CD4-positive, alpha-beta T cell treated with Interleukin-2 at 100 ng/mL for 4 hours (primary cell): Measurements from ENCODE around the gene ADIPOR2.

Source experiments
- DNase-seq: peaks from one replicate; pipeline ENCODE4 v3.0.0-alpha.2; 2020; ENCODE audit warnings: low spot score

The ADIPOR2 gene

DNA sequence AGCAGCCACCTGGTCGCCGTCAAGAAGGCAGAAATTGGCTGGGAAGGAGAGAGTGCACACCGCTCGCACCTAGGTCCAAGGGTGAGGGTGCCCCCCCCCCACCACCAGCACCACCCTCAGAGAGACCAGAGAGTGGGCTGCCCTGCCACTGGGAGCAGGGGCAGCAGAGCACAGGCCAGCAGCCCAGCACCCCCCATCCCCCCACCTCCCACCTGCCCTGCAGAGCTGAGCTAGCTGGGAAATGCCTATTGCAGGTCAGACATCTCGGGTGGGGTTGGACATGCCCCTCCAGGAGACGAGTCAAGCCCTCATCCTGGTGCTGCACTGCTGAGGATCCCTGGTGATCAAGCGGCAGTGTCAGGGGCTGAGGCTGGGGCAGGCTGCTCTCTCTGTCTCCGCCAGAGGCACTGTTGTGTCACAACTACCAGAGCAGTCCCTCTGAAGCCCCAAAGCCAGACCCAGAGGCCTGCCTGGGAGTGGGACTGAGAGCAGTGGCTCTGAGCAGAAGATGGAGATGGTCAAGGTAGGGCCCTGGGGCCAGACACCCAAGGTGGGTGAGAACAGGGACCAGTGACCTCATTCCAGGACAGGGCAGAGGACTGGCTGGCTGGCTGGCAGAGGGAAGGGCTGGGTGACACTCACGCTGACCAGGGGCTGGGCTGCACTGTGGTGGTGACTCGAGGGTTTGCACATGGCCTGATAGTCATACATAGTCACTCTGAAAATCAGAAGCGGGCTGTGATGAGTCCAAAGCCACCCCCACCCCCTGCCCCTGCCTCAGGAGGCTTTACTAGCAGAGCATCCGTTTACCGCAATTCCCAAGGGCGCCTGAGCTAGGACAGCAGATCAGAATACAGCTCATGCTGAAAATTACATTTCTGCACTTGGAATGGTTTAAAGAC, 109.8 kb downstream of the ADIPOR2 start:
- DNase-seq, result no peak

- DNase-seq, result no peak
Measured at GRCh38 chr12:1801303-1801975, 110.6 kb downstream of the ADIPOR2 start.

DNA sequence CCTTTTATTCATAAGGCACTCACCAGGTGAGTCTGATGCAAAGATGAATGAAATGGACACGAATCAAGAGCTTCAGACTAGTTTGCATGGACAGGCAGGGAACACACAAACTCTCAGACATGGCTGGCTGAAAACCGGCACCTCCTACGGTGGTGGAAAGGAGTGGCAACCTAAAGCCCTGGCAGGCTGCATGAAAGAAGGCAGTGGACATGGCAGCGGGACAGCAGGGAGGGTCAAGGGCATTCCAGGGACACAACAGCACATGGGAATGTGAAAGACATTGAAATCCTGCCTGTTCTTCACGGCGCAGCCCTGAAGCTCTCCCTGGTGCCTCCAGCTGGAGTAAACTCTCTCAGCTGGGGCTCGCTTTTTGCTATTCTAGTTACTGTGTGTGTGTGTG, 112.9 kb downstream of the ADIPOR2 start:
- no peak for DNase-seq

DNA sequence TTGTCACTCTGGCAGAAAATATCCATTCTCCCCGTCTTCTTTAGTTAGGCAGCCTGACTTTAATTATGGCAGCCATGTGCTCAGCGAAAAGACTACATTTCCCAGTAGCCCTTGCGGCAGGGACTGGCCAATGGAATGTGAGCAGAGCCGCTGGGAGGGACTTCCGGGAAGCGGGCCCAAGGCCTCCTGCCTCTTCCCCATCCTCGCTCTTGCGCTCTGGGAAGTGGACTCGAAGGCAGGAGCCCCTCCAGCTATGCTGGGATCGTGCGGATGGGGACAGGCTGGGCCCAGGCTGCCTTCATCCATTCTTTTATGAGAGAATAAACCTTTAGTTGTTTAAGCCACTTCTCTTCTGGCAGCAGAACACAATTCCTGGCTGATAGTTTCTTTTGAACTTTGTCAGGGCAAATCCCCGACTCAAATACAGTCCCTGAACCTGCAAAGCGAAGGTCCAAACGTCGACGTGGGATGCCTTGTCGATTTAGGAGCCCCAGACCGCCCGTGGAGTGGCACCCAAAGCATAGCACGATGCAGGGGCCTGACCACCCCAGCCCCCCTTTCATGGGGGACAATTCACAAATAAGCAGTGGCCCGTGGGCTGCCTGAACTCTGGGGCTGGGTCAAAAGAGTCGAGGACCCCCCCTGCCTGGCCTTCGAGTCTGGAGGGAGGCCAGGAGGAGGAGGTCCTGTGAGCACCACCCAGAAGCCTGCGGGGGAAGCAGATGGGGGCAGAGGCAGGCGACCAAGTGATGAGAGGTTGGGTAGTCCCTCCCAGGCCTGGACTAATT, 113.9 kb downstream of the ADIPOR2 start:
- peak; percentile 90 for DNase-seq

DNA sequence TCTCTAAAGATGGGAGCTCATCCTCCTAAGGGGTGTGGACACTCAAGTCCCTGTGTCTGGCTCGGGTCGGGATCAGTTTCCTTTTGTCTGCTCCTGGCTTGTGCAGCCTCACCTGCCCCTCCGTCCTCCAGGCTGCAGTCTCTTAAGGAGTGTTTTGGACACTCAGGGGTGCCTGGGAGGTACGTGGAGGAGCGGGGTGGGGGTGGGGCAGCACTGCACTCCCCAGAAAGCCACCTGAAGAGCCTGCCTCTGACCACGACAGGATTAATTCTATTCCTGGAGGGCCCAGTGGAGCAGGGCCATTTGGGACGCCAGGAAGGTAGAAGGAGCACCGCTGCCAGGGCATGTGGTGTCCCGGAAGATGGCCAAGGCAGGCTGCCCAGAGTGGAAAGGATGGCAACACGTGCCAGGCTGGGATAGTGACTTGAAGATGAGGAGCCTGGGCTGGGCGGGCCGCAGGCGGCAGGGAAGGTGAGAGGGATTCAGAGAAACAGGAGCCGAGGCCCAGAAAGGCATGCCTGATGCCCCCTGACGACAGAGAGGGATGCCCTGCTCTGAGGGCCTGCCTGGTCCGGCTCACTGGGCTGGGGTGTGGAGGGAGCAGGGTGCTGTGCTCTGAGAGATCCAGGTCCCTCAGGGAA, 114.7 kb downstream of the ADIPOR2 start:
- no peak for DNase-seq

DNA sequence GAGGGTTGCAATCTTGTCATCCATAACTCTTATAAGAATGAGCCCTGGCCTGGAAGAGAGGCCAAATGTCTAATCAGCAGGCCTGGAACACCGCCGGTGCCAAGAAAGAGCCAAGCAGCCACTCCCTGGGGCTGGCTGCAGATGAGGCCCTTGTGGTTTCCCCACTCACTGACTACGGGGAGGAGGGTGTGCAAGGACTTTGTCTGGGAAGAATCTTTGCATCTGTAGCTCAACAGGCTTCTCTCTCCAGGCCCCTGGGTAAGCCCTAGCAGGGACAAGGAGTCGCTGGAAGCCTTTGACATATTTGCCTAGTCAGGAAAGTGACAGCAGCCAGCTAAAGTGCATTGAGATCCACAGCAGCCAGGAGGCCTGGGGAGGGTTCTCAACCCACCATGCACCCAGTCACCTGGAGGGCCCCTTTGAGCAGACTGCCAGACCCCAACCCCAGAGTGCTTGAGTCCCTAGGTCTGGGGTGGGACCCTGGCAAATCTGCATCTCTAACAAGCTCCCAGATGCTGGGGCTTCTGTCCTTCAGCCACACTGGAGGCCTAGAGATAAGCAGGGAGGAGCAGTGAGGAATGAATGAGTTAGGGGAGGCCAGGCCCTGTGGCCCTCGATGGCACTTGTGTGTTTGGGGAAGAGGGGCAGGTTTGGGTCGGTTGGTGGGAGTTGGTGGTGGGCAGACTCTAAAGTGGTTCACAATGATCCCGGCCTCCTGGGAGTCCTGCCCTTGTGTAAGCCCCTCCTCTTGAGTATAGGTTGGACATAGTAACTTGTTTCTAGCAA, 115.6 kb downstream of the ADIPOR2 start:
- DNase-seq, result no peak

GRCh38 chr12:1807087-1807860, 116.4 kb downstream of the ADIPOR2 start:
- DNase-seq, result no peak

- no peak for DNase-seq
Measured at GRCh38 chr12:1808036-1808797, 117.3 kb downstream of the ADIPOR2 start.

GRCh38 chr12:1808798-1809480, 118.1 kb downstream of the ADIPOR2 start:
- DNase-seq, result no peak

- no peak for DNase-seq
Measured at GRCh38 chr12:1809591-1810190, 118.8 kb downstream of the ADIPOR2 start.

DNA sequence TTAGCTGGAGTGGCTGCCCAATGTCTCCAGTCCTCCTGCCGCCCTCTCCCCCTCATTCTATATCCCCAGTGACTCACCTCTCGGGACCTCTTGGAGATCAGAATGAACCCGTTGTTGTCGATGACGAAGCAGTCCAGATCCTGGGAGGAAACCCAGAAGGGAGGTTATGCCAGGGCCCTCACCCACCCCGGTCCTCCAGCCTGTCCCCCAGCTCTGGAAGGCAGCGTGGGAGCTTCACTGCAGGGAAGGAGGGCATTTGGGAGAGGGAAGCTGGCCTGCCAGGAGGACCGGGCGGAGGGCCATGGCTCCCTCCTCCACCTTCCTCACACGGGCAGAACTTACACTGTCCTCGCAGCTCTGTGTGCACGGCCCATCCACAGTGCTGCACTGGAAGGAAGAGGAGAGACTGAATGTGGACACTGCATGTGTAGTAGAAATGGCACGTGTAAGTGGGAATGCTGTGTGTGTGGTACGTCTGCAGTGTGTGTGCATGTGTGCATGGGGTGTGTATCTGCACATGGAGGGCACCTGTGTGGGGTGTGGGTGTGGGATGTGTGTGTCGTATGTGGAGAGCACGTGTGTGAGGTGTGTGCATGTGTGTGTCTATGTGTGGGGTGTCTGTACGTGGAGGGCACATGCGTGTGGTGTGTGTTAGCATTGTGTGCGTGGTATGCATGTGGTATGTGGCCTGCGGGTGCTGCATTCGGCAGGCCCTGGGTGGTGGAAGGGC, 119.5 kb downstream of the ADIPOR2 start:
- DNase-seq, result no peak

- no peak for DNase-seq
Measured at GRCh38 chr12:1810931-1811280, 120.0 kb downstream of the ADIPOR2 start.

- peak; percentile 40 for DNase-seq
Measured at GRCh38 chr12:1811281-1811947, 120.5 kb downstream of the ADIPOR2 start.

DNA sequence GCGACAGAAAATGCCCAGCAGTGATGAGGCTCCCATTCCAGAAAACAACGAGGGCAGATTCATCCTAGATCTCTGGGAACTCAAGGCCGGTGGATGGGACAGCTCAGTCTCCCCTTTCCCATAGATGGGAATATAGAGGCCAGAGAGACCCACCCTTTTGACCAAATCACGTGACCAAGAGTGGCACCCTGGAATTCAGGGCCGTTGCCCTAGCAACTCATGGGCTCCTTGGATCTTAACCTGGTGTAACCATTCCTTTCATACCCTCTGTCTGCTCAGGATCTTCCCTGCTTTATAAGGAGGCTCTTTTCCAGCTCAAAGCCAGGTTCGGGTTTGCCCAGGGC, 121.0 kb downstream of the ADIPOR2 start:
- DNase-seq, result no peak

DNA sequence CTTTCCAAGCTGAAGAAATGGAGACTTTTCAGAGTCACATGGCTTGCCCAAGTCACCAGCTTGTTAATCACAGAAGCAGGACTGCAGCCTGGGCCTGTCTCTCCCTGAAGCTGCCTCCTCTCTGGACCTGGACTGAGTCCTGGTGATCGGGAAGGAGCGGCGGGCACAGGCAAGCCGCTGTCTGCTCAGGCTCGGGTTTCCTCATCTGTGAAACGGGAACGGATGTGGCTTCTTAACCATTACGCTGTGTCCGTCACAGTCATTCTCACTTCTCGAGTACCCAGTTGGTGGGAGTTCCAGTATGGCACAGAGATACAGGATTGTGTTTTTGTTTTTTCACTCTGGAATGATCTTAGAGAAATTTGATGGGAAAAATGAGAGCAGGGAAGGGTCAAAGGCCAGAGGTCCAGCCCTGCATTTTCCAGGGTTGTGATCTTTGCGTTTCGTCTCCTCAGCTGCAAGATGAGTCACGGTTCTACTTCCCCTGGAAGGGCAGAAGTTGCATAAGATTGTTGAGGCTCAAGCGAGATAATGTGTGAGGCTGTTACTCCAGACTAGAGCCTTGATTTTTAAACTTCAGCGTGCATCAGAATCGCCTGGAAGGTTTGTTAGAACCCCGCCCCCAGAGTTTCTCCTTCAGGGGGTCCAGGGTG, 121.9 kb downstream of the ADIPOR2 start:
- no peak for DNase-seq

GRCh38 chr12:1814266-1814665, 123.4 kb downstream of the ADIPOR2 start:
- DNase-seq, result no peak

DNA sequence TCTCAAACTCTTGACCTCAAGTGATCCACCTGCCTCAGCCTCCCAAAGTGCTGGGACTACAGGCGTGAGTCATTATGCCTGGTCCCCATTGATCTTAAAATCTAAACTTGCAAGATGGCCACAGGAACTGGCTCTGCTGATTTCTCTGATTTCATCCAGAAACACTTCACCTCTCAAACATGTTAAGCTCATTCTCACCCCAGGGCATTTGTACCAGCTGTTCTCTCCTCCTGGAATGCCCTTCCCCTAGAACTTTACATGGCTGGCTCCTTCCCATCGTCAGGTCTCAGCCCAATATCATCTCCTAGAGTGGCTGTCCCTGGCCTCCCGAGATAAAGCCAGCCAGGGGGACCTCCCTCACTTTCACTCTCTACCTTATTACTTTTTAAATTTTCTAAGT, 124.2 kb downstream of the ADIPOR2 start:
- no peak for DNase-seq
